Hematopoietic multipotent progenitor cell treated with erythropoietin and hydrocortisone succinate and interleukin-3 and kit ligand, for 17 days (in vitro differentiated cells): Measurements from ENCODE around the gene SMC5.
A peak's percentile ranks its signal among the peaks of the same experiment; 100 is the strongest.
"Not testable (repeated sequence)": the region's sequence is repeated elsewhere in the genome, so short reads cannot be mapped to it uniquely, and the experiment has no call there.

Source experiments
- DNase-seq: peaks from one replicate; pipeline ENCODE4 v3.0.0-alpha.2; 2015; ENCODE audit warnings: low spot score

SMC5 gene

GRCh38 chr9:70263421-70263820 lies 4.6 kb downstream of the SMC5 start:
- no peak for DNase-seq

- no peak for DNase-seq
Measured at GRCh38 chr9:70278305-70278704, 19.5 kb downstream of the SMC5 start.

- no peak for DNase-seq
Measured at GRCh38 chr9:70283848-70284247, 25.1 kb downstream of the SMC5 start.

GRCh38 chr9:70285246-70285645 lies 26.5 kb downstream of the SMC5 start:
- no peak for DNase-seq

GRCh38 chr9:70285981-70286598 lies 27.3 kb downstream of the SMC5 start:
- DNase-seq = no peak

GRCh38 chr9:70290626-70291025 lies 31.8 kb downstream of the SMC5 start:
- DNase-seq = no peak

GRCh38 chr9:70291446-70291845 lies 32.7 kb downstream of the SMC5 start:
- DNase-seq = no peak

GRCh38 chr9:70292253-70292652 lies 33.5 kb downstream of the SMC5 start:
- no peak for DNase-seq

- DNase-seq = no peak
Measured at GRCh38 chr9:70293214-70293613, 34.4 kb downstream of the SMC5 start.

- no peak for DNase-seq
Measured at GRCh38 chr9:70297141-70297540, 38.4 kb downstream of the SMC5 start.

- no peak for DNase-seq
Measured at GRCh38 chr9:70298245-70298771, 39.5 kb downstream of the SMC5 start.

- DNase-seq = no peak
Measured at GRCh38 chr9:70303268-70303667, 44.5 kb downstream of the SMC5 start.

- DNase-seq = no peak
Measured at GRCh38 chr9:70304810-70305209, 46.0 kb downstream of the SMC5 start.

GRCh38 chr9:70315389-70315788 lies 56.6 kb downstream of the SMC5 start:
- no peak for DNase-seq

- no peak for DNase-seq
Measured at GRCh38 chr9:70318002-70318401, 59.2 kb downstream of the SMC5 start.

- no peak for DNase-seq
Measured at GRCh38 chr9:70322096-70322495, 63.3 kb downstream of the SMC5 start.

GRCh38 chr9:70324963-70325362 lies 66.2 kb downstream of the SMC5 start:
- no peak for DNase-seq

- DNase-seq = not testable (repeated sequence)
Measured at GRCh38 chr9:70328625-70329024, 69.8 kb downstream of the SMC5 start.

- DNase-seq = peak; percentile 58
Measured at GRCh38 chr9:70340572-70340971, 81.8 kb downstream of the SMC5 start.

- no peak for DNase-seq
Measured at GRCh38 chr9:70347046-70347445, 88.3 kb downstream of the SMC5 start.

- no peak for DNase-seq
Measured at GRCh38 chr9:70352356-70352755, 93.6 kb downstream of the SMC5 start.

GRCh38 chr9:70352802-70353201 lies 94.0 kb downstream of the SMC5 start:
- peak; percentile 49 for DNase-seq

GRCh38 chr9:70355801-70356200 lies 97.0 kb downstream of the SMC5 start:
- no peak for DNase-seq

- no peak for DNase-seq
Measured at GRCh38 chr9:70362952-70363351, 104.2 kb downstream of the SMC5 start.
